Stimulated activated CD8-positive, alpha-beta memory T cell treated with anti-CD3 and anti-CD28 coated beads, Interleukin-4, amount 100 ng/mL, for 24 hours (primary cell): Measurements from ENCODE around the gene FAXDC2.

Experiments
- DNase-seq: peaks from one replicate; pipeline ENCODE4 v3.0.0-alpha.2; 2020; ENCODE audit warnings: low read depth

The FAXDC2 gene

GRCh38 chr5:154797762-154798161, 52.6 kb downstream of the FAXDC2 start:
- DNase-seq: no peak

GRCh38 chr5:154795235-154795596, 55.2 kb downstream of the FAXDC2 start:
- no peak for DNase-seq

DNA sequence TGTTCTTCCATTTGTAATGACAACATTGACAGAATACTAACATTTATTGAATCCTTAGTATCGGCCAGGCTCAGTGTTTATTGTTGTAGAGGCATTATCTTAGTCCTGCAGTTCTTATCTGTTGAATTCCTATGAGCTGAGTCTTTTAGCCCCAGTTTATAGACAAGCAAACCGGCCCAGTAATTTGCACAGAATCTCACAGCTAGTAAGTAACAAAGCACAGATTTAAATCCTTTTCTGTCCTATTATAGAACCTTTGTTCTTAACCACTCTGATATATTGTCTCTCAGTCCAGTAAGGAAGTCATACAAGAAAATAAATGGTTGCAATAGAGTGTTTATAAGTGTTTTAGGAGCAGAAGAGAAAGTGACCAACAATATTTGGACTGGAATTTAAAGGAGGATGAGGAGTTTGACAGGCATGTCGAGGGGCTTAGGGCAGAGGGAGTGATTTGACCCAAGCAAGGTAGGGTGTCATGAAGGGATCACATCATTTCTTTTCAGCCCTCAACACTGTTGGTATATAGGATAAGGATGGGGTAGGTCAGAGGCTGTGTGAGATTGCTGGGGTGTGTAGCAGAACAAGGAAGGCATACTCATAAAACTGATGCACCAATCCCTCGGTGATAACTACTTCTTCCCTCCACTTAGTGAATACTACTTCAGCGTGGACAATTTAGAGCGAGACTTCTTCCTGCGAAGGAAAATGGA, 55.7 kb downstream of the FAXDC2 start:
- DNase-seq: no peak

GRCh38 chr5:154793599-154794524, 56.5 kb downstream of the FAXDC2 start:
- no peak for DNase-seq

DNA sequence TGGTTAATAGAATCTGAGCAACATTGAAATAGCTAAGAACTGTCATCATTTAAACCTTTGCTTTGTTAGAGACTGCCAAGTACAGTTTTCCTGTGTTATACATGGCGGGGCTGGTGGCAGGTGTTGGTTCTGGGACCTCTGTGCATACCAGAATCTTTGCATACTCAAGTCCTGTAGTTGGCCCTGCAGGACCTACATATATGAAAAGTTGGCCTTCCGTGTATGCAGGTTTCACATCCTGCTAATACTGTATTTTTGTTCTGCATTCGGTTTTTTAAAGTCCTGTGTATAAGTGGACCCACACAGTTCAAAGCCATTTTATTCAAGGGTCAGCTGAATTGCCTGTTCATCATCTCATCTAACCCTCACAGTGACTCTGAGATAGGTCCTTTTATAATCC, 58.9 kb downstream of the FAXDC2 start:
- no peak for DNase-seq

- no peak for DNase-seq
Measured at GRCh38 chr5:154788212-154788611, 62.2 kb downstream of the FAXDC2 start.

DNA sequence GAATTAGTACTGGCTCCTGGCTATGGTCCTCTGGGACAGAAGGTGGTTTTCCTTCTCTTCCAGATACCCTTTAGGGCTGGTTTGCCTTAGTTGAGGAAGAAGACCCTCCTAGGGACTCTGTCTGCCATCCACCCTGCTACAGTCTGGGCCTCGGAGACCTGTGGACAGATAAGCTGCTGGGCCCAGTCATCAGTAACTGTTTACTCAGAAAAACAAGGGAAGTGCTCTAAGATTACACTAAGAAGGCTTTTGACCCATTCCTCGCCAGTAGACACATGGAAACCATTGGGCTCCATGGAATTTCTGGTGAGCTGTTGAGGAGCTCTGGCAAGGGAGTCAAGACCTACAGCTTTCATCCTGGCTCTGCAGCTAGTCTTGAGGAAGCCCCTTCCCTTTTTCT, 64.0 kb downstream of the FAXDC2 start:
- no peak for DNase-seq

- DNase-seq: no peak
Measured at GRCh38 chr5:154784856-154785255, 65.5 kb downstream of the FAXDC2 start.

GRCh38 chr5:154783774-154784460, 66.5 kb downstream of the FAXDC2 start:
- DNase-seq: no peak

DNA sequence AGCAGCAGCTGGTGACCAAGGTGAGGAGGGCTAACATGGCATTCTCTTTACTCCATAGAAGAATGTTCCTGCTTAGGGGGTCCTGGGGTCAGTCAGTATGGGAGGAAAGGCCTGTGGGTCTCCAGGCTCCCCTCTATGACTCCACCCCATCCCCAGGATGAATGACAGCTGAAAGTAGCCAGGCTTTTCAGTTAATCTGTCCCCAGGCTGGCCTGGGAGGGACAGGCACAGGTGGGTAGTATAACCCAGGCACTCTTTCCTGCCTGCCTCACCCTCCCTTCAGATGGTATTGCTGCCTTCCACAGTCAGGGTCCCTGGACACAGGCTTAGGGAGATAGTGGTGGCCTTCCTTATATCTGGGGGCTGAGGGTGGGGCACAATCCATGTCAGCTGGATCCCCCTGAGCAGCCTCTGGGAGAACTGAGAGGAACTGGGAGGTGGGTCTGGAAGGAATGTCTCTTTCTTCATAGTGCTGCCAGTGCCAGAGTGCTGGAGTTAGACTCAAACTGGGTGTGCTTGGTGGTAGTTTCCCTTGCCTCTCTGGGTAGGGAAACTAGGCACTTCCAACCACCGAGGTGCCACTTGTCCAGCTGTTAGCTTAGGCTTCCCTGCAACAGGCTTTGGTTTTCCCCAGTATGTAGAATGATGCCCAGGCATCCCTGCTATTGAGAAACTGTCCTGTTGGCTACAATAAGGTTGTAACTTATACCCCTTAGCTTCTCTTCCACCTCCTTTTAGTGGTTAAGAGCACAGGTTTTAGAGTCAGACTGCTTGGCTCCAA, 67.4 kb downstream of the FAXDC2 start:
- no peak for DNase-seq

DNA sequence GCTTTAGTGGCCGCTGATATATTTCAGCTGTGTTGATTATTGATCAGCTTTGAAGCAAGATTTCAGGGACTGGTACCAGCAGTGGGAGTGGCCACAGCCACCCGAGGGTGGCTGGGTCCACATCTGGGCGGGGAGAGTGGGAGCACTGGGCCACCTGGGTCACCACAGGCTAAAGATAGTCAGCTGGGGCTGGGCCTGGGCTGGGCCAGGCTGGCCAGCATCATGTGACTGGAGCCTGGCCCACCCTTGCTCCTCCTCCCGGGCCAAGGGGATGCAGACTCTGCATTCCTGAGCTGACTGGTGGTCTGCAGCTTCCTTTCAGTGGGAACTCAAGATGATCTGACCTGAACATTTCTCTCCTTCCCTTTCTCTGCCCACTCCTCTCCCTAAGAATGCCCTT, 68.1 kb downstream of the FAXDC2 start:
- no peak for DNase-seq

- DNase-seq: no peak
Measured at GRCh38 chr5:154780128-154780527, 70.3 kb downstream of the FAXDC2 start.

GRCh38 chr5:154779105-154779504, 71.3 kb downstream of the FAXDC2 start:
- no peak for DNase-seq

GRCh38 chr5:154778534-154778933, 71.9 kb downstream of the FAXDC2 start:
- no peak for DNase-seq

- DNase-seq: no peak
Measured at GRCh38 chr5:154776167-154776566, 74.2 kb downstream of the FAXDC2 start.

GRCh38 chr5:154773326-154773725, 77.1 kb downstream of the FAXDC2 start:
- no peak for DNase-seq

GRCh38 chr5:154771383-154771901, 79.0 kb downstream of the FAXDC2 start:
- DNase-seq: no peak

DNA sequence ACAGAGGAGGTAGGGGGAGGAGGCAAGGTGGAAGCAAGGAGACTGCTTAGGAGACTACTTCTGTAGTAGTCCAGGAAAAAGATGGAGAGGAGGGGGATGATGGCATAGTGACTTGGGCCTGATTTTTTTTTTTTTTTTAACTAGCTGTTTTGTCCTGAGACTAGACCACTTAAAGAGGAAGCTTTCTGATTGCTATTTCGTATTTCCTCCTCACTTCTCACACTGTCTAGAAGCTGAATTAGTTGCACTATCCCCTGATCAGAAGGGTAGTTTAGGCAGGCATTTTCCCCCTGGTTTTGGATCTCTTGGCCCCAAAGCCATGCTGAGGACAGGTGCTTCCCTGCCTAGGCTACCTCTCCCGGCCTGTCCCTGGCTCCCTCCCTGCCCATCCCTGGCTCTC, 80.3 kb downstream of the FAXDC2 start:
- DNase-seq: no peak
